ENCODE measurements around the gene TTLL13. TPM values are rescaled to one million over a fixed set of nuclear protein-coding genes. Genes with fewer than 3 reads are reported as not detected.
"Not testable (repeated sequence)": the region's sequence is repeated elsewhere in the genome, so short reads cannot be mapped to it uniquely, and the experiment has no call there.

TTLL13 gene
- total RNA-seq, 1 donor from 2014 or later: 1.3 TPM

GRCh38 chr15:90262426-90262825, 13.1 kb downstream of the TTLL13 start:
- no peak overlapping the region for H3K27ac Mint-ChIP-seq
- H3K9me3 Mint-ChIP-seq: no peaks in the 10 kb centered on the region
- intact Hi-C loops (cut with micrococcal nuclease): no loop called here
- peaks cover 31% of the 10 kb centered on the region for H3K4me1 Mint-ChIP-seq (ENCODE audit: low read depth)
- no peak for DNase-seq (ENCODE audit: low spot score)
- H3K36me3 Mint-ChIP-seq (ENCODE audit: low read depth): peaks cover 16% of the 10 kb centered on the region
- no peak overlapping the region for H3K4me3 Mint-ChIP-seq (ENCODE audit: low read depth)
- no peaks in the 10 kb centered on the region for H3K27me3 Mint-ChIP-seq (ENCODE audit: low read depth)

- H3K36me3 Mint-ChIP-seq (ENCODE audit: low read depth): peaks cover 32% of the 10 kb centered on the region
- intact Hi-C loops (cut with micrococcal nuclease): loop anchor here (1.0 kb wide), 2 partner anchors 15 to 30 kb away; partner anchors contain the start of genes GDPGP1 and TTLL13
- H3K4me3 Mint-ChIP-seq (ENCODE audit: low read depth): peak overlapping the region; percentile 97
- peak overlapping the region; percentile 96 for H3K27ac Mint-ChIP-seq
- no peaks in the 10 kb centered on the region for H3K27me3 Mint-ChIP-seq (ENCODE audit: low read depth)
- peaks cover 33% of the 10 kb centered on the region for H3K4me1 Mint-ChIP-seq (ENCODE audit: low read depth)
- no peaks in the 10 kb centered on the region for H3K9me3 Mint-ChIP-seq
- DNase-seq (ENCODE audit: low spot score): no peak
Measured at GRCh38 chr15:90264671-90265070, 15.3 kb downstream of the TTLL13 start.

DNA sequence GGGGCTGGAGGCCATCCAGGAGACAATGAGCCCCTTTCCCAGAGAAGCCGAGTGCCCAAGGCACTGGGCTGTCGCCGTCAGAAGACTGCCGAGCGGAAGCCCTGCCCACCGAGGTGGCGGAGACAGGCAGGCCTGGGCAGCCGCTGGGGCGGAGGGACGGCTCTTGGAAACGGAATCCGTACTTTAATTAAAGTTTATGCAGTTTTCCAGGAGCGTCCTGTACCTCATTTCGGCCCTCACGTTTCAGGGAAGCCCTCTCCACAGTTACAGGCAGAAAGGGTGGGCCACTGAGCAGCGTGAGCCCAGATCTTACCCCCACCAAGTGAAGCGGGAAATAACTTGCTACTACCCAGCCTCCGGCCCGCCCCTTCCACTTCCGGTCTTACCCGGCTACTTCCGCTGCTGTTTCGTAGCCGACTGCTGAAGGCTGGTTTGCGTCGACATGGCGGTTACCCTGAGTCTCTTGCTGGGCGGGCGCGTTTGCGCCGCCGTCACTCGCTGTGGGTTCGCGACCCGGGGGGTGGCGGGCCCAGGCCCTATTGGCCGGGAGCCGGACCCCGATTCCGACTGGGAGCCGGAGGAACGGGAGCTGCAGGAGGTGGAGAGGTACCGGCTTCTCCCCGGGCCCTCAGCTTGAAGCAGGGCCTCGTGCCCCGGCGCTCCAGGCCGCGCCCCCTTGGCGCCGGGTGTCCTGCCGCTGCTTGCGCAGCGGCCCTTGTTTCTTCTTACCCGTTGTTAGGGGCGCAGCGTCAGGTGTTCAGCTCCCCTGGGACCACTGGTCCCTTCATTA, 16.1 kb downstream of the TTLL13 start, which contains the start of gene NGRN:
NGRN (plus strand) TSS at position 402 of the 790 bp plus-strand sequence; CDS start at position 443, 41 bp downstream.
- intact Hi-C loops (cut with micrococcal nuclease): loop anchor here (1.0 kb wide), 2 partner anchors 16 to 31 kb away; partner anchors contain the start of genes GDPGP1 and TTLL13
- Mint-ChIP-seq H3K36me3 (ENCODE audit: low read depth) (peaks cover 40% of the 10 kb centered on the region), H3K27ac (peak within 1 kb of the TSS; percentile 96), H3K4me3 (ENCODE audit: low read depth) (peak within 1 kb of the TSS; percentile 97), H3K4me1 (ENCODE audit: low read depth) (peaks cover 36% of the 10 kb centered on the region), H3K9me3 (no peaks in the 10 kb centered on the region), H3K27me3 (ENCODE audit: low read depth) (no peaks in the 10 kb centered on the region)
- DNase-seq (ENCODE audit: low spot score): peak; percentile 91

DNA sequence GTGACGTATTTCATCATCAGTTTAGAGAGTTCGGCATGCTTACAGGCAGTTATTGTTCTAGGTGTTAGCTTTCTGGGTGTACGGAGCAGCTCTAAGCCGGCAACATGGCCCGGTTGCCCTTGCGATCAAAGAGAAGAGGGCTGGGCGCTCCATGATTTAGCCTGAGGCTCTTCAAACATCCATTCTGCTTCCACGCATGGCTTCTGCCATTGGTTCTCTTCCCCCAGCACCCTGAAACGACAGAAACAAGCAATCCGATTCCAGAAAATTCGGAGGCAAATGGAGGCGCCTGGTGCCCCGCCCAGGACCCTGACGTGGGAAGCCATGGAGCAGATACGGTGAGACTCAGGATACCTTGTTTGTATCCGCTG, 16.7 kb downstream of the TTLL13 start:
- peak overlapping the region; percentile 96 for H3K27ac Mint-ChIP-seq
- DNase-seq (ENCODE audit: low spot score): peak; percentile 51
- H3K9me3 Mint-ChIP-seq: no peaks in the 10 kb centered on the region
- intact Hi-C loops (cut with micrococcal nuclease): no loop called here
- peaks cover 41% of the 10 kb centered on the region for H3K4me1 Mint-ChIP-seq (ENCODE audit: low read depth)
- H3K4me3 Mint-ChIP-seq (ENCODE audit: low read depth): peak overlapping the region; percentile 97
- no peaks in the 10 kb centered on the region for H3K27me3 Mint-ChIP-seq (ENCODE audit: low read depth)
- peaks cover 44% of the 10 kb centered on the region for H3K36me3 Mint-ChIP-seq (ENCODE audit: low read depth)

DNA sequence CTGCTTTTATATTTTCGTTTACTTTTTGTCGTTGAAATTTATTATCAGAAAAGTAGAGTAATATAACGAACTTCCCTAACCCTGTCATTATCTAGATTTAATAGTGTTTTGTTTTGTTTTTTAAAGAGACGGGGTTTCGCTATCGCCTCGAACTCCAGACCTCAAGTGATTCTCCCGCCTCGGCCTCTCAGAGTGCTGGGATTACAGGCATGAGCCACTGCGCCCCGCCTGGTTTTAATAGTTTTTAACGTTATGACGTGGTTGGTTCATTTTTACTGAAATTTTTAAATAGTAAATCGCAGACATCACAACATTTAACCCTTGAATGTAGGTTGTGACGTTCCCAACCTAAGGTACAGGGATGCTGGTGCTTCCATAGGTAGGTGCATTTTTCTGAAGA, 17.1 kb downstream of the TTLL13 start:
- intact Hi-C loops (cut with micrococcal nuclease): no loop called here
- DNase-seq (ENCODE audit: low spot score): no peak
- Mint-ChIP-seq H3K27ac (peak overlapping the region; percentile 96), H3K4me1 (ENCODE audit: low read depth) (peaks cover 45% of the 10 kb centered on the region), H3K4me3 (ENCODE audit: low read depth) (peak overlapping the region; percentile 97), H3K27me3 (ENCODE audit: low read depth) (no peaks in the 10 kb centered on the region), H3K36me3 (ENCODE audit: low read depth) (peaks cover 48% of the 10 kb centered on the region), H3K9me3 (no peaks in the 10 kb centered on the region)

GRCh38 chr15:90268415-90268814, 19.1 kb downstream of the TTLL13 start:
- Mint-ChIP-seq H3K4me3 (ENCODE audit: low read depth) (peak overlapping the region; percentile 68), H3K27ac (peak overlapping the region; percentile 5), H3K36me3 (ENCODE audit: low read depth) (peaks cover 67% of the 10 kb centered on the region), H3K27me3 (ENCODE audit: low read depth) (no peaks in the 10 kb centered on the region), H3K4me1 (ENCODE audit: low read depth) (peaks cover 51% of the 10 kb centered on the region), H3K9me3 (no peaks in the 10 kb centered on the region)
- intact Hi-C loops (cut with micrococcal nuclease): no loop called here
- no peak for DNase-seq (ENCODE audit: low spot score)

DNA sequence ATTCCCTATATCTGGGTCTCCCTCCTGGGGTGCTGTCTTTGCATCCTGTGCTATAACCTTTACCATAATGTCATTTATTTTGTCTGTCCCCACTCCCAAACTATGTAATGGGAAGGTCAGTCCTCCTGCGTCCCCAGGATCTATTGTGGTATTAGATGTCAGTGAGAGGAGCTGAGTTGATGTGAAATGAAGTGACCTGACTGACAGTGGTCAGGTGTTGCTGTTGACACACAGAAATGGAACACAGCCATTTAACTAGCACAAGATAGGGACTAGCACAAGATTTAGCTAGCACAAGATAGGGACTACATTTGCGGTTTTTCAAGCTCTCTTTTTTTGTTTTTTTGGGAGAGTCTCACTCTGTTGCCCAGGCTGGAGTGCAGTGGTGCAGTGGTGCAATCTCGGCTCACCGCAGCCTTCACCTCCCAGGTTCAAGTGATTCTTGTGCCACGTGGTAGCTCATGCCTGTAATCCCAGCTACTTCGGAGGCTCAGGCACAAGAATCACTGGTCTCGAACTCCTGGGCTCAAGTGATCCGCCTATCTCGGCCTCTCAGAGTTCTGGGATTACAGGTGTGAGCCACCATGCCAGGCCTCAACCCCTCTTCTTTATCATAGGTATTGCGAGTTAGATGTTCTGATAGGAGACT, 21.3 kb downstream of the TTLL13 start:
- Mint-ChIP-seq H3K27ac (peak overlapping the region; percentile 3), H3K4me1 (ENCODE audit: low read depth) (peaks cover 41% of the 10 kb centered on the region), H3K27me3 (ENCODE audit: low read depth) (no peaks in the 10 kb centered on the region), H3K9me3 (no peaks in the 10 kb centered on the region), H3K4me3 (ENCODE audit: low read depth) (no peak overlapping the region), H3K36me3 (ENCODE audit: low read depth) (peaks cover 74% of the 10 kb centered on the region)
- intact Hi-C loops (cut with micrococcal nuclease): no loop called here
- DNase-seq (ENCODE audit: low spot score): no peak

GRCh38 chr15:90271459-90272166, 22.3 kb downstream of the TTLL13 start:
- Mint-ChIP-seq H3K4me3 (ENCODE audit: low read depth) (no peak overlapping the region), H3K4me1 (ENCODE audit: low read depth) (peaks cover 39% of the 10 kb centered on the region), H3K9me3 (no peaks in the 10 kb centered on the region), H3K27me3 (ENCODE audit: low read depth) (no peaks in the 10 kb centered on the region), H3K36me3 (ENCODE audit: low read depth) (peaks cover 69% of the 10 kb centered on the region), H3K27ac (no peak overlapping the region)
- no peak for DNase-seq (ENCODE audit: low spot score)
- intact Hi-C loops (cut with micrococcal nuclease): no loop called here

GRCh38 chr15:90278467-90278866, 29.1 kb downstream of the TTLL13 start:
- H3K4me1 Mint-ChIP-seq (ENCODE audit: low read depth); H3K27me3 Mint-ChIP-seq (ENCODE audit: low read depth); DNase-seq (ENCODE audit: low spot score); intact Hi-C loops (cut with micrococcal nuclease); H3K4me3 Mint-ChIP-seq (ENCODE audit: low read depth); H3K9me3 Mint-ChIP-seq; H3K27ac Mint-ChIP-seq: not testable (repeated sequence)
- peaks cover 13% of the 10 kb centered on the region for H3K36me3 Mint-ChIP-seq (ENCODE audit: low read depth)

GRCh38 chr15:90280743-90281142, 31.4 kb downstream of the TTLL13 start:
- H3K36me3 Mint-ChIP-seq (ENCODE audit: low read depth); DNase-seq (ENCODE audit: low spot score); H3K27me3 Mint-ChIP-seq (ENCODE audit: low read depth); H3K4me1 Mint-ChIP-seq (ENCODE audit: low read depth); H3K27ac Mint-ChIP-seq; H3K9me3 Mint-ChIP-seq; H3K4me3 Mint-ChIP-seq (ENCODE audit: low read depth); intact Hi-C loops (cut with micrococcal nuclease): not testable (repeated sequence)

DNA sequence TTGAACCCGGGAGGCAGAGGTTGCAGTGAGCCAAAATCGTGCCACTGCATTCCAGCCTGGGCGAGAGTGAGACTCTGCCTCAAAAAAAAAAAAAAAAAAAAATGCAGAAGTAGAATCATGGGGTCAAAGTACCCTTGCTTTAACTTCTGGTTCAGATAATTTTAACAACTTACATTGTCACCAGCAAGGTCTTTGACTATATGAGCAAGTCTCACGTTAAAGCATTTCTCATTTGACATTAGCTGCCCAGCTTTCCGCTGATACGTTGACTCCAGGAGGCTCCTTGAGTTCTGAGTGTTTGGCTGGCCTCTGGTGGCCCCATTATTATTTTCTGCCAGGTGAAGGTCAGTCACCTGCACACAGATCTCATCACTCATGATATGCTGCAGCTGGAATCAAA, 32.3 kb downstream of the TTLL13 start:
- H3K27me3 Mint-ChIP-seq (ENCODE audit: low read depth); DNase-seq (ENCODE audit: low spot score); H3K9me3 Mint-ChIP-seq; intact Hi-C loops (cut with micrococcal nuclease); H3K4me1 Mint-ChIP-seq (ENCODE audit: low read depth); H3K27ac Mint-ChIP-seq; H3K4me3 Mint-ChIP-seq (ENCODE audit: low read depth); H3K36me3 Mint-ChIP-seq (ENCODE audit: low read depth): not testable (repeated sequence)

DNA sequence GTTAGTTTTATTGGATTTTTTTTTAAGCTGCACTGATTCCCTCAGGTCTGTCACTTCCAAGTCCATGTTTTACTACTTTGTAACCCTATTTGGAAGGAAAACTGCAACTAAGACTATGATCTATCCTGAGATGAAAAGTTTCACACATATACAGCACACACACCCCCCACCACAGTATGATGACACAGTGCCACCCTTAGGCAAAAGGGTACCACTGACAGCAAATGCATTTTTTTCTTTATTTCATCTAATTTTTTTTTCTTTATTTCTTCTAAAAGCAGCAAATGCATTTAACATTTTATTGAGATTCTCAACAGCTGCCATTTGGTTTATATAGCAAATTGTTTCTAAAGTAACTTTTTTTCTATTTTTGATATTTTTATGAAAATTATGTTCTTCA, 37.3 kb downstream of the TTLL13 start:
- Mint-ChIP-seq H3K27me3 (ENCODE audit: low read depth) (peaks cover 2% of the 10 kb centered on the region), H3K36me3 (ENCODE audit: low read depth) (no peaks in the 10 kb centered on the region), H3K4me3 (ENCODE audit: low read depth) (no peak overlapping the region), H3K27ac (no peak overlapping the region), H3K4me1 (ENCODE audit: low read depth) (peaks cover 1% of the 10 kb centered on the region), H3K9me3 (no peaks in the 10 kb centered on the region)
- no peak for DNase-seq (ENCODE audit: low spot score)
- intact Hi-C loops (cut with micrococcal nuclease): loop anchor here (5.0 kb wide), 1 partner anchor 144 kb away; no protein-coding TSS in a partner anchor
